GM23338 (cell line): ENCODE results near the gene CTNND2.

Experiments
- CTCF ChIP-seq, 2 experiments: fragments of 200-600 bp in 1 of 2; sonication (generic) in 1 of 2; conservative IDR thresholded peaks; 2 replicates each; pipeline versions ENCODE4 v1.5.1 to v1.6.1; 2016 to 2017; ENCODE audit warnings: antibody characterized with exemption in 2 of 2, low read depth in 2 of 2, mild to moderate bottlenecking in 2 of 2, moderate library complexity in 1 of 2
- ETS1 ChIP-seq: IDR thresholded peaks from 2 replicates; pipeline ENCODE4 v1.6.1; 2016; ENCODE audit warnings: antibody characterized with exemption
- EZH2 ChIP-seq: fragments of 200-600 bp; sonication (generic); IDR thresholded peaks from one replicate; pipeline ENCODE4 v1.8.0; 2017; ENCODE audit warnings: antibody characterized with exemption, mild to moderate bottlenecking, low read depth; ENCODE audit not compliant: unreplicated experiment
- EZH2phosphoT487 ChIP-seq: fragments of 200-600 bp; sonication (generic); IDR thresholded peaks from one replicate; pipeline ENCODE4 v1.8.1; 2018; ENCODE audit warnings: antibody characterized with exemption; ENCODE audit not compliant: unreplicated experiment
- NANOG ChIP-seq: IDR thresholded peaks from 2 replicates; pipeline ENCODE4 v1.6.1; 2016; ENCODE audit warnings: antibody characterized with exemption, borderline replicate concordance
- POLR2AphosphoS5 ChIP-seq: IDR thresholded peaks from 2 replicates; pipeline ENCODE4 v1.6.1; 2016; ENCODE audit warnings: antibody characterized with exemption, low read depth
- REST ChIP-seq: IDR thresholded peaks from one replicate; pipeline ENCODE4 v1.6.1; 2018; ENCODE audit warnings: antibody characterized with exemption; ENCODE audit not compliant: unreplicated experiment

GRCh38 chr5:11925701-11926100 lies 21.5 kb upstream of the CTNND2 start:
- TF ChIP-seq CTCF (conservative IDR thresholded peaks at IDR 0.05; ENCODE audit: low read depth in 2 of 2): no peak
- TF ChIP-seq ETS1: no peak
- TF ChIP-seq EZH2: no peak
- no peak for TF ChIP-seq NANOG
- TF ChIP-seq EZH2phosphoT487: no peak
- no peak for TF ChIP-seq REST
- no peak for TF ChIP-seq POLR2AphosphoS5
